Measurements from ENCODE around the gene KIAA0930. TPM values are rescaled to one million over a fixed set of nuclear protein-coding genes. Genes with fewer than 3 reads are reported as not detected.

The KIAA0930 gene
- total and polyA plus RNA-seq, 7 donors: 13.2 to 51.1 (median 23.4) TPM

DNA sequence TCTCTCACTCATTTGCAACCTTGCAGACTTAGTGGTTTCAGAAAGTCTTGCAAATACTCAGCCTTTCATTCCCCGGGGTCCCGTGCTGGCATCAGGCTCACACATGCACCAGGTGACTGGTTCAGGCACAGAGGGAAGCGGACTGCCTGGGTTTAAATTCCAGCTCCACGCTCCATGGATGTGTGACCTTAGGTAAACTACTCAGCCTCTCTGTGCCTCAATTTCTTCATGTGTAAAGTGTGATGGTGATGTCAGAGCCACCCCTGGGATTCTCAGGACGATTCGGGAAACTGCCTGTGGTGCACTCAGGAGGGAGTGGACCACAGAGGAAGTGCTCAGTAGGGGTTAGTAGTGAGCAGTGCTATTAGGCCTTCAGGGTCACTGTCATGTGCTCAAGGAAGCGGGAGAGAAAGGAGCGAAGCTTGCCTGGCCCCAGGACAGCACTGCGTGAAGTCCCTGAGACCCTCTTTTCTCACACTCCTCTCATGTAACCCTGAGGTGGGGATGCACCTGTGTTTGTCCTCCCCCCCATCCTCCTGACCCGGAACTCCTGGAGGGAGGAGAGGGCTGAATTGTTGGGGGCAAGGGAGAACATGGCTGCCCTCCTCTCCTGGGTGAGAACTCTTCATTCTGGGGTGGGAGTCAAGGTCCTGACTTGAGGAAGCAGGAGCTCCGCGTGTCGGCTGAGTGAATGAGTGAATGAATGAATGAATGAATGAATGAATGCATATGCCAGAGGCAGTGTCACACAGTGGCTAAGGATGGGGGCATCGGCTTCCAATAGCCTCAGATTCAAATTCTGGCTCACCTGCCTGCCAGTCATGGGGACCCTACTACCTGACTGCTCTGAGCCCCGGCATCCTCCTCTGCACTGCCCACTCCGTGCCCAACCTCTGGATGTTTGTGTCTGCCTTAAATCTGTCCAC is 29.7 kb upstream of the KIAA0930 start:
- Histone ChIP-seq H3K4me1 (peaks cover 31% of the 10 kb centered on the region), H3K9me3 (no peaks in the 10 kb centered on the region), H3K27me3 (ENCODE audit: insufficient read depth in 3 of 3, low read length in 2 of 3) (no peaks in the 10 kb centered on the region), H3K36me3 (ENCODE audit: insufficient read depth in 1 of 2, low read depth in 1 of 2) (no peaks in the 10 kb centered on the region), H3K27ac (peak overlapping the region; percentile 68), H3K4me3 (no peak overlapping the region)
- no peak for TF ChIP-seq CTCF (IDR thresholded peaks at IDR 0.05)
- intact Hi-C loops (cut with DNase I): no loop called here
- DNase-seq (no peak), ATAC-seq (no peak)
- WGBS, 3 donors: 69 to 72% (median 72%) methylated on average over 16 of the region's 16 CpGs

GRCh38 chr22:45268958-45269844 is 28.5 kb upstream of the KIAA0930 start:
- DNase-seq (peak; percentile 85 to 95), ATAC-seq (peak; percentile 79 to 87 (median 83))
- Histone ChIP-seq H3K4me1 (peaks cover 31% of the 10 kb centered on the region), H3K9me3 (no peaks in the 10 kb centered on the region), H3K27me3 (ENCODE audit: insufficient read depth in 3 of 3, low read length in 2 of 3) (no peaks in the 10 kb centered on the region), H3K27ac (peak overlapping the region; percentile 68), H3K4me3 (peak overlapping the region; percentile 74), H3K36me3 (ENCODE audit: insufficient read depth in 1 of 2, low read depth in 1 of 2) (no peaks in the 10 kb centered on the region)
- peak; percentile 96 for TF ChIP-seq CTCF (IDR thresholded peaks at IDR 0.05)
- 1 to 3% (median 1%) methylated on average over 36 to 59 of the region's 60 CpGs for WGBS, 3 donors
- intact Hi-C loops (cut with DNase I): loop anchor here (1.0 to 5.0 kb wide), 4 partner anchors 166 to 284 kb away; no protein-coding TSS in a partner anchor

DNA sequence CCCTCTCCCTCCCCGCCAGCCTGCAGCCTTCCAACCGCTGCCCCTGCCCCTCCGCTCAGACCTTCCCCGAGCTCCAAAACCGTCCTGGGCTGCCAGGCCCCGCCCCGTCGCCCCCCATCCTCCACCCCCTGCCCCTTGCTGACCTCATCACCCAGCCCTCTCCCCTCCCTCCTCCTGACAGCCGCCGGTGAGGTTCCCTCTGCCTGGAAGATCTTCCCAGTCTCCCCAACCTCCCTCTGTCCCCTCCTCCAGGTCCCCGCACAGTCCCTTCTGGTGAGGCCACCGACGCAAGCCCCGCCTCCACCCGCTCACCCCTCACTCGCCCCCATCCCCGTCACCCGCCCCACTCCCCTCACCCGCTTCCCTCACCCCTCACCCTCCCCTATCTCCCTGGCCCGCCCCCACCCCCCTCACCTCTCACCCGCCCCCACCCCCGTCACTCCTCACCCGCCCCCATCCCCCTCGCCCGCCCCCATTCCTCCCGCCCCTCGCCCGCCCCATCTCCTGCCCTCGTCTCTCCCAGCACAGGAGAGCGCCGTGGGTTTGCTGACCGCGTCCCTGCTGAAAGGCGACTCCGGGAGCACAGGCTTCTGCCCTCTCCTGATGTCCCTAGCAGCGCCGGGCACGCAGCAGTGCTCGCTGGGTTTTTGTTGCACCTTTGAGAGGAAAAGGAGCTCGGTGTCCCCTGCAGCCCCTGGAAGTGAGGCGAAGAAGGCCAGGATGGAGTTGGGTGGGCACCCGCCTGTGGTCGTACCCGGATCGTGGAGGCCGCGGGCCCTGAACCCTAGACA is 27.7 kb upstream of the KIAA0930 start:
- no peaks in the 10 kb centered on the region for H3K27me3 ChIP-seq (ENCODE audit: insufficient read depth in 3 of 3, low read length in 2 of 3)
- DNase-seq (peak; percentile 30 to 65), ATAC-seq (no peak)
- no peaks in the 10 kb centered on the region for H3K36me3 ChIP-seq (ENCODE audit: insufficient read depth in 1 of 2, low read depth in 1 of 2)
- H3K4me1 ChIP-seq: peaks cover 38% of the 10 kb centered on the region
- intact Hi-C loops (cut with DNase I): loop anchor here (2.0 to 5.0 kb wide), 3 partner anchors 166 to 284 kb away; no protein-coding TSS in a partner anchor
- H3K9me3 ChIP-seq: no peaks in the 10 kb centered on the region
- WGBS, 3 donors: 1 to 6% (median 2%) methylated on average over 25 to 46 of the region's 47 CpGs
- no peak for TF ChIP-seq CTCF (IDR thresholded peaks at IDR 0.05)
- peak overlapping the region; percentile 74 for H3K4me3 ChIP-seq
- no peak overlapping the region for H3K27ac ChIP-seq

- intact Hi-C loops (cut with DNase I): loop anchor here in 1 of 2 donors (5.0 kb wide), 1 partner anchor 287 kb away; no protein-coding TSS in a partner anchor
- no peak for DNase-seq
These were observed 24.8 kb upstream of the KIAA0930 start for GRCh38 chr22:45265535-45265934.

More at GRCh38 chr22:45265535-45265934, 24.8 kb upstream of the KIAA0930 start:
- WGBS, 3 donors: 74 to 87% (median 83%) methylated on average over 7 of the region's 7 CpGs
- Histone ChIP-seq H3K36me3 (ENCODE audit: insufficient read depth in 1 of 2, low read depth in 1 of 2) (no peaks in the 10 kb centered on the region), H3K4me1 (peaks cover 28% of the 10 kb centered on the region), H3K27me3 (ENCODE audit: insufficient read depth in 3 of 3, low read length in 2 of 3) (no peaks in the 10 kb centered on the region), H3K4me3 (no peak overlapping the region), H3K9me3 (no peaks in the 10 kb centered on the region), H3K27ac (no peak overlapping the region)
- TF ChIP-seq CTCF (IDR thresholded peaks at IDR 0.05): no peak
- no peak for ATAC-seq

All from psoas muscle (tissue), 8 donors.